HCT116 (cell line): Measurements from ENCODE around the gene PDE8A.

Source experiments
- ATF3 ChIP-seq: IDR thresholded peaks from 2 replicates; pipeline ENCODE4 v1.6.1; 2012
- CTCF ChIP-seq, 3 experiments: fragments of 200-600 bp in 1 of 3; sonication (generic) in 1 of 3; IDR thresholded peaks in 2 of 3; conservative IDR thresholded peaks in 1 of 3; 2 replicates each; pipeline ENCODE4 v1.5.1; 2012 to 2017; ENCODE audit warnings: low read depth in 2 of 3, low read length in 2 of 3, antibody characterized with exemption in 1 of 3, borderline replicate concordance in 1 of 3, control low read depth in 1 of 3, mild to moderate bottlenecking in 1 of 3, mixed read lengths in 1 of 3, mixed run types in 1 of 3, moderate library complexity in 1 of 3; ENCODE audit not compliant: insufficient read depth in 1 of 3
- EZH2 ChIP-seq: fragments of 200-600 bp; sonication (generic); IDR thresholded peaks from 2 replicates; pipeline ENCODE4 v1.6.1; 2017; ENCODE audit warnings: antibody characterized with exemption, mixed run types
- EZH2phosphoT487 ChIP-seq: fragments of 200-600 bp; IDR thresholded peaks from 2 replicates; pipeline ENCODE4 v1.6.1; 2018; ENCODE audit warnings: antibody characterized with exemption, borderline replicate concordance
- MAX ChIP-seq: IDR thresholded peaks from 2 replicates; pipeline ENCODE4 v1.6.1; 2012
- POLR2A ChIP-seq: IDR thresholded peaks from 2 replicates; pipeline ENCODE4 v1.7.0; 2011; ENCODE audit warnings: borderline replicate concordance; ENCODE audit not compliant: insufficient read depth, insufficient read length; ENCODE audit errors: extremely low read depth
- RAD21 ChIP-seq: IDR thresholded peaks from 2 replicates; pipeline ENCODE4 v1.6.1; 2012; ENCODE audit warnings: low read depth, mild to moderate bottlenecking
- SP1 ChIP-seq: IDR thresholded peaks from 2 replicates; pipeline ENCODE4 v1.6.1; 2012; ENCODE audit warnings: low read depth
- YY1 ChIP-seq: IDR thresholded peaks from 2 replicates; pipeline ENCODE4 v1.6.1; 2011; ENCODE audit warnings: low read length, low read depth, moderate library complexity, mild to moderate bottlenecking; ENCODE audit not compliant: insufficient replicate concordance; ENCODE audit errors: extremely low read depth
- ZBTB33 ChIP-seq: IDR thresholded peaks from 2 replicates; pipeline ENCODE4 v1.6.1; 2011; ENCODE audit warnings: mild to moderate bottlenecking, low read length, moderate library complexity; ENCODE audit not compliant: insufficient replicate concordance; ENCODE audit errors: extremely low read depth
- ZNF274 ChIP-seq: fragments of 200-500 bp; sonication (Bioruptor generic); IDR thresholded peaks from 2 replicates; pipeline ENCODE4 v1.6.1; 2014; ENCODE audit warnings: mild to moderate bottlenecking, low read depth, low read length, inconsistent platforms

GRCh38 chr15:85155360-85155759 is 173.7 kb downstream of the PDE8A start:
- TF ChIP-seq MAX: no peak
- TF ChIP-seq EZH2: no peak
- TF ChIP-seq CTCF (IDR thresholded peaks at IDR 0.05 in 2 of 3, conservative IDR thresholded peaks at IDR 0.05 in 1 of 3; ENCODE audit: borderline replicate concordance in 1 of 3, insufficient read depth in 1 of 3, low read depth in 2 of 3, low read length in 2 of 3): no peak
- TF ChIP-seq ZBTB33: no peak
- TF ChIP-seq POLR2A: no peak
- no peak for TF ChIP-seq ATF3
- no peak for TF ChIP-seq EZH2phosphoT487
- TF ChIP-seq RAD21: no peak
- TF ChIP-seq SP1: no peak
- no peak for TF ChIP-seq YY1
- no peak for TF ChIP-seq ZNF274
